GM18502 (cell line): ENCODE data around the gene C18orf63.

ENCODE experiments used
- ATAC-seq: cut with Tn5 transposase; IDR thresholded peaks from one replicate; pipeline ENCODE4 v1.9.1; 2021; ENCODE audit warnings: mild to moderate bottlenecking; ENCODE audit not compliant: unreplicated experiment, poor library complexity

Gene C18orf63

DNA sequence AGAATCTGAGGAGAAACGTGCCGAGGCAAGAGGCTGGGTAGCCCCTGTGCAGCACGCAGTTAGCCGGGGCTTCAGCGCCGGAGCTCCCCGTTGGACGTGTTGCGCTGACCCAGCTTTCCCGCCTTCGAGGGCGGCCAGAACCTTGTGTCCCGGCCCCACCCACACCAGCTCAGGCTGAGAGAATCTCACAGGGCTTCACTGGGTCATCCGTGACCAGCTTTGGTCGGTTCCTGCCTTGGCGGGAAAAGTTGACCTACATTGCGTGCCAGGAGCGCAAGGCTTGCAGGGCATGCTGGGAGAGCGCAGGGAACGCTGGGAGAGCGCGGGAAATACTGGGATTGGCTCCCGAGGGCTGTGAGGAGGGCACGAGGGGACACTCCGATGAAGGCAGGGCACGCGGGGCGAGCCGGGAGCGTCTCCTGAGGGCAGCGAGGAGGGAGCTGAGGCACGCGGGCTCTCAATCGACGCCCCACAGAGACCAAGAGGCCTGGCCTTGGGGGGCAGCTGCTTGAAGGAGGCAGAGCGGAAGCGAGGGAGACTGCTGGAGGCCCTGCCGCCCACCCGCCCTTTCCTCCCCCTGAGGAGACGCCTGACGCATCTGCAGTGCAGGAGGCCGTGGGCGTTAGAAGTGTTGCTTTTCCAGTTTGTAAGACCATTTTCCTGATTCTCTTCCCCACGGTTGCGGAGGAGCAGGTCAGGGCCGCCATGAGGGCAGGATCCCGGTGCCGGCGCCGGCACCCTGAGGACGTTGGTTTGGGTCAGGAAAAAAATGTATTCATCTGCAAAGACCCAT lies at the start of gene C18orf63:
Gene C18orf63 (plus strand): TSS at position 376 of the 793 bp plus-strand sequence. CDS start 2,027 bp downstream, outside the sequence.
- ATAC-seq: no peak

DNA sequence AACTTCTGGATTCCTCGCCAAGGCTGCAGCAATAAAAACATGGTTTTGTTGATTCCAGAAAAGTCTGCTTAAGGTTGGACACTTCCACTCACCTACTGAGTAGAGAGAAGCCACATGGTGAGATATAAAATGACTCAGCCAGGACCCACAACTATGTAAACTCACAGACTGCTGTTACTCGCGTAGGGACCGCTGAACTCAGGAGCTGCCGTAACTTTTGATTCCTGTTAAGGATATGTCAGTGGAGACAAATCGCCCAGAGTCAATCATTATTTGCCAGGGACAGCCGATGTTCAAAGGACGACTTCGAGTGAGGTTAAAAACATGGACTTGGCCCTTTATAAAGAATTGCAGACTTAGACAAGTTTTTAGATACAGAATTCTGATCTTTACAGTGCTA lies 49.5 kb upstream of the C18orf63 start:
- ATAC-seq: no peak

DNA sequence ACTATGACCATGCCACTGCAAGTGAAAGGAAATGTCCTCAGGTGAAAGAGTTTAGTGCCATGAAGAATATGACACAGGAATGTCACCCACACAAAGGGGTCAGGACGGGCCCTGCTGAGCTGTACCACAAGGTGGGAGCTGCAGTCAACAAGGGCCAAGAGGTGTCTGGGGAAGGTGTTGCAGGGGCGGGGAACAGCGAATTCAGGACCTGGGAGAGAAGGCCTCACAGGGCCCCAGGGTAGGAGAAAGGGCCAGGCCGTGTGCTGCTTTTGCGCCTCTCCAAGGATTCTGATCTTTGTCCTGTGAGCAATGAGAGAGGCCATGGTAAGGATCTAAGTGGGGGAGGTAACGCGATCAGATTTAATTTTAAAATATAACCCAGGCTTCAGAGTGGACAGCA lies 47.5 kb upstream of the C18orf63 start:
- ATAC-seq: no peak

GRCh38 chr18:74268933-74269620 lies 46.6 kb upstream of the C18orf63 start:
- no peak for ATAC-seq

- no peak for ATAC-seq
Observed at GRCh38 chr18:74271635-74272034, 44.0 kb upstream of the C18orf63 start.

DNA sequence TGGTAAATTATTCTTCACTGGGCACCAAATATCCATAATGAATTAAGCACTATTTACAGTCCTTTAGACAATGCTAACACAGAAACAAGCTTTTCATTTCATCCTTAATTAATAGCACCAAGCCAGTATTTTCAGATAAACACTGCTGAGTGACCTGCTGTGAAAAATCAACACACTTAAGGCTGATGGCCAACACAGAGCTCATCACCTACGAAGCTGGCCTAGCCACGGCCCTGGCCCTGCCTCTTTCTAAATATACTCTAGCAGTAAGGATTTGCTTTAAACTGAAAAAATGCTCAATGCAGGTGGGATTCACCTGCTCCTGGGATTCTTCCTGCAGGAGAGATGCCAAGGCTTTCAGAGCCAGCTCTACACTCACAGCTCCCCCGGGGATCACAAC lies 42.2 kb upstream of the C18orf63 start:
- ATAC-seq: no peak

- ATAC-seq: no peak
Observed at GRCh38 chr18:74274700-74275099, 40.9 kb upstream of the C18orf63 start.

GRCh38 chr18:74275736-74276135 lies 39.9 kb upstream of the C18orf63 start:
- ATAC-seq: no peak

- no peak for ATAC-seq
Observed at GRCh38 chr18:74276609-74277008, 39.0 kb upstream of the C18orf63 start.

- ATAC-seq: no peak
Observed at GRCh38 chr18:74277296-74277695, 38.3 kb upstream of the C18orf63 start.

DNA sequence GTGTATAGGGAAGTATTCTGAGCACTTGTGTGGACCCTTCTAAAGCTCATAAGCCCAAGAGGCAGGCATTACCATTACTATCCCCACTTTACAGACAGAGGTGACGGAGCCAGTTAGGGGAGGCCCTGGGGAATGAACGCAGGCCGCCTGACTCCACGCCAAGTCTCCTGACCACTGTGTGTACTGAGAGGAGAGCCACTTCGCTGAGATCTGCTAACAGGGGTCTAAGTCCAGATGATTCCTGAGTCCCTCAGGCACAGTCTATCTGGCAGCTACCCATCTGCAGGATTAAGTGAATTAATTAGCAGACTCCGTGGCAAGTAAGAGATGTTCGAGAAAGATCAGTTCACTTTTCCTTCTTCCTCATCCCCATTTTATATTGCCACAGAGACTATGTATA lies 37.6 kb upstream of the C18orf63 start:
- no peak for ATAC-seq

- ATAC-seq: no peak
Observed at GRCh38 chr18:74278983-74279382, 36.7 kb upstream of the C18orf63 start.

- ATAC-seq: no peak
Observed at GRCh38 chr18:74281011-74281979, 34.3 kb upstream of the C18orf63 start.

DNA sequence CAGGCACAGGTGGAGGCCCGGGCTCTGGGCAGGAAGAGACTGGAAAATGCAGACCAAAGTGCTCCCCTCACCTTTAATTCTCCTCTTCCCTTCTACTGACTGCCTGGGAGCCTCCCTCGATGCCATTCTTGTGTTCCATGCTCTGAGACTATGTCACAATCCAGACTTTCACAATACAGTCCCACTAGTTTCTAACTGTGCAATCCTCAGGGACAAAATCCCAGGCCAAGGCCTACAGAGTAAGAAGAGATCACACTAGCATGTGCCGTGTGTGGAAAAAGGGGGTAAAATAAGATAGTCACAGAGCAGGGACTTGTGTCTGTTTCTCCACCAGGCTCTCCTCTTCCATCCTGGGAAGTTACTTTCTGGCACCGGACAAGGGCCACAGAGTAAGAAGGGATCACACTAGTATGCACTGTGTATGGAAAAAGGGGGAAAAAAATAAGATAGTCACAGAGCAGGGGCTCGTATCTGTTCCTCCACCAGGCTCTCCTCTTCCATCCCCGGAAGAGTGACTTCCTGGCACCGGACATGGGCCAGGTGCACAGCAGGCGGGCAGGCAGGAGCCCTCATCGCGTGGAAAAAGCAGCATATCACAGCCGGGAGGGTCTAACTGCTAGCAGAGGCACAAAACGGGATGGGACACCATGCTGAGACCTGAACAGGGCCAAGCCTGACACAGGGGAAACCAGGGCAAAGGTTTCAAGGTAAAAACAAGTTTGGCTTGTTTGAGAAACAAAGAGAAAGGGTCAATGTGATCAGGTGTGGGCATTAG lies 33.5 kb upstream of the C18orf63 start:
- ATAC-seq: peak; percentile 51

- no peak for ATAC-seq
Observed at GRCh38 chr18:74282755-74283554, 32.7 kb upstream of the C18orf63 start.

DNA sequence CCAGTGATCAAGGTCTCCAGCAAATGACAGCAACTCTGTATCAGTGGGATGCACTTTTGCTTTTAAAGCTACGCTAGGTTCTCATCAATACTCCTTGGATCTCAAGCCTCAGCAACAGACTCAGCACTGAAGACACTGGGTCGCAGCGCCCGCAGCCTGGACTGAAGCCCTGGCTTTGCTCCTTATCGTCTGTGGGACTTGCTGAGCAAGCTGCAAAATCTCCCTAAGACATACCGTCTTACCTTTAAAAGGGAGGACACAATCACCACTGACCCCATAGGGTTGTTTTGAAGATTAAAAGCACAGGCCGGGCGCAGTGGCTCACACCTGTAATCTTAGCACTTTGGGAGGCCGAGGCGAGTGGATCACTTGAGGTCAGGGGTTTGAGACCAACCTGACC lies 32.0 kb upstream of the C18orf63 start:
- ATAC-seq: no peak

DNA sequence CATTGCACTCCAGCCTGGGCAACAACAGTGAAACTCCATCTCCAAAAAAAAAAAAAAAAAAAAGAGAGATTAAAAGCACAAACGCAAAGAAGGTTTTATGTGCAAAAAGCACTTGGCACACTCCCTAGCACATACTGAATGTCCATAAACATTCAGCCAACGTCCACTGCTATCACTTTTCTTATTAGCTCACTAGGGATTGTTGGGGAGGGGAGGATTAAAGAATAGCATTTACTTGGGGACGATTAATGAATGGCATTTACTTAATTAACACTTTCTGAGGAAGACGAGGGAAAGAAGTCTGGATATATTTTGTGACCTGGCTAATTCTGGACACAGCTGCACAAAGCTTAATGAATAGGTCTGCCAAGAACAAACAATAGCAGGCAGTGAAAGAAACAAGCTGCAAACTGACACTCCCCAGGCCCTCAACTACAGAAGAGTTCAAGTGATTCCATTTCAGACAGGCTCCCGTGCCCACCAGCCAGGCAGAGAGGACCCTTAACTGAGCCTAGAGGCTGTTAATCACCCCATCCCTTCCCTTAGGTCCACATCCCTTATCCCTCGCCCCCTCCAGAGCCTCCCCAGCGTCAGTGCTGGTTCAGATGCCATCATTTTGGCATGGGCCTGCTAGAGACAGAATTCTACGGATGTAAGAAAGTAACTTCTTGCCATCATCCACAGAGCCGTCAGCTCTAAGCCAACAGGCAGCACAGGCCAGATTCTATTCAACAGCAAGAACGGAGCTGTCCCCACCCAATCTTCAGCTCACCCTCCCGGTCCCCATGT lies 31.3 kb upstream of the C18orf63 start:
- ATAC-seq: no peak

GRCh38 chr18:74284980-74285355 lies 30.7 kb upstream of the C18orf63 start:
- no peak for ATAC-seq
